H1 (cell line): ENCODE results near the gene TMC3.

Source experiments
- EGR1 ChIP-seq: IDR thresholded peaks from 2 replicates; pipeline ENCODE4 v1.6.1; 2011; ENCODE audit warnings: low read depth, low read length, borderline replicate concordance
- POLR2A ChIP-seq, 2 experiments: IDR thresholded peaks; 1 replicate in 1 of 2; 2 replicates in 1 of 2; pipeline ENCODE4 v1.6.1; 2011; ENCODE audit warnings: low read depth in 2 of 2, low read length in 2 of 2, mild to moderate bottlenecking in 2 of 2; ENCODE audit errors: control extremely low read depth in 1 of 2
- RFX5 ChIP-seq: IDR thresholded peaks from 2 replicates; pipeline ENCODE4 v1.6.1; 2011; ENCODE audit warnings: low read depth, low read length, improper control_type of control experiment, borderline replicate concordance
- TBP ChIP-seq: IDR thresholded peaks from 2 replicates; pipeline ENCODE4 v1.6.1; 2011; ENCODE audit warnings: low read depth, low read length, improper control_type of control experiment
- TEAD4 ChIP-seq: IDR thresholded peaks from 2 replicates; pipeline ENCODE4 v1.6.1; 2012; ENCODE audit warnings: low read depth, low read length, inconsistent platforms, mixed read lengths

DNA sequence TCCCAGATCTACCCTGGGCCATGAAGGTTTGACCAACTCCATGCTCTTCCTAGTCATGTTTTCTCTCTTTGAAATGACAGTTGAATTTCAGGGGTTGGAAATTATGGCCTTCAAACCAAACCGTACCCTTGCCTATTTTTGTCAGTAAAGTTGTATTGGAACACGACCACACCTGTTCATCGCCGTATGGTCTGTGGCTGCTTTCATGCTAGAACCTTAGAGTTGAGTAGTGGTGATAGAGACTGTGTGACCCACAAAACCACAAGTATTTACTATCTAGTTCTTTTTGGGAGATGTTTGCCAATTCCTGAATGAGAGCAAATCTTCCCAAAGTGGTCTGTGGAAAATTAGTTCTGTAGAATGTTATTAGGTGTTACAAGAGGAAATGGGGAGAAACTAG is 26.1 kb downstream of the TMC3 start:
- TF ChIP-seq EGR1 (no peak), TBP (no peak), RFX5 (no peak), TEAD4 (no peak), POLR2A (IDR thresholded peaks at IDR 0.05; ENCODE audit: control extremely low read depth in 1 of 2, low read depth in 2 of 2, low read length in 2 of 2) (no peak)
